Stomach (tissue), 4 donors: ENCODE results near the gene POU2AF1.

ENCODE experiments used
- EP300 ChIP-seq: sonication (generic); formaldehyde crosslinking; IDR thresholded peaks from one replicate; pipeline ENCODE4 v1.6.1; 2017; ENCODE audit warnings: antibody characterized with exemption
- POLR2A ChIP-seq, 4 donors: fragments of 450-650 bp; IDR thresholded peaks; one replicate each; pipeline ENCODE4 v1.6.1; 2016; ENCODE audit warnings: antibody characterized with exemption in 4 of 4, control low read depth in 2 of 4, mild to moderate bottlenecking in 1 of 4, moderate library complexity in 1 of 4
- POLR2AphosphoS5 ChIP-seq, 3 donors: sonication (generic); formaldehyde crosslinking; IDR thresholded peaks; one replicate each; pipeline ENCODE4 v1.6.1; 2016; ENCODE audit warnings: antibody characterized with exemption in 3 of 3
- TF ChIP-seq, protein P1 (sequence below), 7 experiments: fragments of 450-650 bp in 4 of 7; fragments of 200-600 bp in 3 of 7; sonication (generic) in 3 of 7; IDR thresholded peaks; one replicate each; pipeline ENCODE4 v1.5.1; 2016 to 2019; ENCODE audit warnings: antibody characterized with exemption in 7 of 7, control low read depth in 2 of 7, mild to moderate bottlenecking in 1 of 7

DNA sequence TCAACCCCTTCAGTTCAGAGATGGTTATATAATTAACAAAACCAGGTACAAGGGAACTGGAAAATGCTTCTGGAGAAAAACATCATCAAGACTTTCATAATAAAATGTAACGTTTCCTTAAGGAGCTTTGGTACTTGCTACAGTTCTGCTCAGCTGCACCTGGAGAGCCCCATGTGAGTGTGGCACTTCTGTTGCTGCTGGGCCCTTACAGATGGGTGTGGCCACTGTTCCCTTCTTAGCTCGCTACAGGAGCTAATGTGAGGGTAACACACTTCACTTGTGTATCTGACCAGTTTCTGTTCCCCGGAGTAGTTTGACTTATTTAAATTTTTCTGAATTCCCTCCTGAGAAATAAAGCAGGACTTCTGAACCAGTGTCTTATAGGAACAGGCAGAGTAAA lies 76.8 kb downstream of the POU2AF1 start:
- TF ChIP-seq, protein P1, sequence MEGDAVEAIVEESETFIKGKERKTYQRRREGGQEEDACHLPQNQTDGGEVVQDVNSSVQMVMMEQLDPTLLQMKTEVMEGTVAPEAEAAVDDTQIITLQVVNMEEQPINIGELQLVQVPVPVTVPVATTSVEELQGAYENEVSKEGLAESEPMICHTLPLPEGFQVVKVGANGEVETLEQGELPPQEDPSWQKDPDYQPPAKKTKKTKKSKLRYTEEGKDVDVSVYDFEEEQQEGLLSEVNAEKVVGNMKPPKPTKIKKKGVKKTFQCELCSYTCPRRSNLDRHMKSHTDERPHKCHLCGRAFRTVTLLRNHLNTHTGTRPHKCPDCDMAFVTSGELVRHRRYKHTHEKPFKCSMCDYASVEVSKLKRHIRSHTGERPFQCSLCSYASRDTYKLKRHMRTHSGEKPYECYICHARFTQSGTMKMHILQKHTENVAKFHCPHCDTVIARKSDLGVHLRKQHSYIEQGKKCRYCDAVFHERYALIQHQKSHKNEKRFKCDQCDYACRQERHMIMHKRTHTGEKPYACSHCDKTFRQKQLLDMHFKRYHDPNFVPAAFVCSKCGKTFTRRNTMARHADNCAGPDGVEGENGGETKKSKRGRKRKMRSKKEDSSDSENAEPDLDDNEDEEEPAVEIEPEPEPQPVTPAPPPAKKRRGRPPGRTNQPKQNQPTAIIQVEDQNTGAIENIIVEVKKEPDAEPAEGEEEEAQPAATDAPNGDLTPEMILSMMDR (IDR thresholded peaks at IDR 0.05): no peak
- TF ChIP-seq POLR2A (IDR thresholded peaks at IDR 0.05) (no peak), EP300 (no peak), POLR2AphosphoS5 (IDR thresholded peaks at IDR 0.05) (peak in 1 of 3 donors; percentile 53)
